Measurements from ENCODE around the gene FARP1. TPM values are rescaled to one million over a fixed set of nuclear protein-coding genes. Genes with fewer than 3 reads are reported as not detected.

The FARP1 gene
- total RNA-seq, 4 donors from 2014 or later: 21.2 to 56.5 (median 35.1) TPM

DNA sequence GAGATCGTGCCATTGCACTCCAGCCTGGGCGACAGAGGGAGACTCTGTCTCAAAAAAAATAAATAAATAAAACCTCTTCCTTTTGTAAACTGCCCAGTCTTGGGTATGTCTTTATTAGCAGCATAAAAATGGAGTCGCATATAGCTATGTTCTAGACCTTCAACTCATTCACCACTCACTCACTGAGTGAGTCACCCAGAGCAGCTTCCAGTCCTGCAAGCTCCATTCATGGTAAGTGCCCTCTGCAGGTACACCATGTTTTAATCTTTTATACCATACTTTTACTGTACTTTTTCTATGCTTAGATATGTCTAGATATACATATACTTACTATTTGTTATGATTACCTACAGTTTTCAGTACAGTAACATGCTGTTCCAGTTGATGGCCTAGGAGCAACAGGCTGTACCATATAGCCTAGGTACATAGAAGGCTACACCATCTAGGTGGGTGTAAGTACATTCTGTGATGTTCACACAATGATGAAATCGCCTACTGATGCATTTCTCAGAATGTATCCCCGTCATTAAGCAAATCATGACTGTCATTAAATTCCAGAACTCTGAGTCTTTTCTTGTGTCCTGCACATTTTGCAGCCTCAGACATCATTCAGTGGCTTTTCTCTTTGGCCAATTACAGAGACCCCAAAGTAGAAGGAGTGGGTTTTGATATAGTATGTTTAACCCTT, 13.7 kb upstream of the FARP1 start:
- intact Hi-C loops (cut with DNase I): no loop called here
- Histone ChIP-seq H3K27ac (replicated peaks in 1 of 4) (no peak overlapping the region), H3K4me1 (no peaks in the 10 kb centered on the region), H3K4me3 (no peak overlapping the region), H3K9me3 (no peaks in the 10 kb centered on the region), H3K27me3 (no peaks in the 10 kb centered on the region), H3K36me3 (no peaks in the 10 kb centered on the region)
- TF ChIP-seq POLR2A (IDR thresholded peaks at IDR 0.05; ENCODE audit: low read depth) (no peak), EP300 (IDR thresholded peaks at IDR 0.05) (no peak), POLR2AphosphoS5 (IDR thresholded peaks at IDR 0.05) (no peak)
- TF ChIP-seq, protein P1, sequence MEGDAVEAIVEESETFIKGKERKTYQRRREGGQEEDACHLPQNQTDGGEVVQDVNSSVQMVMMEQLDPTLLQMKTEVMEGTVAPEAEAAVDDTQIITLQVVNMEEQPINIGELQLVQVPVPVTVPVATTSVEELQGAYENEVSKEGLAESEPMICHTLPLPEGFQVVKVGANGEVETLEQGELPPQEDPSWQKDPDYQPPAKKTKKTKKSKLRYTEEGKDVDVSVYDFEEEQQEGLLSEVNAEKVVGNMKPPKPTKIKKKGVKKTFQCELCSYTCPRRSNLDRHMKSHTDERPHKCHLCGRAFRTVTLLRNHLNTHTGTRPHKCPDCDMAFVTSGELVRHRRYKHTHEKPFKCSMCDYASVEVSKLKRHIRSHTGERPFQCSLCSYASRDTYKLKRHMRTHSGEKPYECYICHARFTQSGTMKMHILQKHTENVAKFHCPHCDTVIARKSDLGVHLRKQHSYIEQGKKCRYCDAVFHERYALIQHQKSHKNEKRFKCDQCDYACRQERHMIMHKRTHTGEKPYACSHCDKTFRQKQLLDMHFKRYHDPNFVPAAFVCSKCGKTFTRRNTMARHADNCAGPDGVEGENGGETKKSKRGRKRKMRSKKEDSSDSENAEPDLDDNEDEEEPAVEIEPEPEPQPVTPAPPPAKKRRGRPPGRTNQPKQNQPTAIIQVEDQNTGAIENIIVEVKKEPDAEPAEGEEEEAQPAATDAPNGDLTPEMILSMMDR (IDR thresholded peaks at IDR 0.05): no peak
- DNase-seq (ENCODE audit: extremely low spot score): no peak
- whole genome bisulfite sequencing: 88% methylated on average over 5 of the region's 5 CpGs

- WGBS: 83% methylated on average over 3 of the region's 3 CpGs
- no peak for TF ChIP-seq EP300 (IDR thresholded peaks at IDR 0.05)
- no peak for TF ChIP-seq POLR2AphosphoS5 (IDR thresholded peaks at IDR 0.05)
- no peak for TF ChIP-seq POLR2A (IDR thresholded peaks at IDR 0.05; ENCODE audit: low read depth)
- TF ChIP-seq, protein P1 (IDR thresholded peaks at IDR 0.05): no peak
Measured at GRCh38 chr13:98133946-98134345, 8.9 kb upstream of the FARP1 start.

GRCh38 chr13:98134901-98135300, 8.0 kb upstream of the FARP1 start:
- Histone ChIP-seq H3K4me3 (no peak overlapping the region), H3K27me3 (no peaks in the 10 kb centered on the region), H3K4me1 (no peaks in the 10 kb centered on the region), H3K27ac (replicated peaks in 1 of 4) (no peak overlapping the region), H3K36me3 (no peaks in the 10 kb centered on the region), H3K9me3 (no peaks in the 10 kb centered on the region)
- no peak for DNase-seq (ENCODE audit: extremely low spot score)
- TF ChIP-seq POLR2AphosphoS5 (IDR thresholded peaks at IDR 0.05): no peak
- no peak for TF ChIP-seq EP300 (IDR thresholded peaks at IDR 0.05)
- WGBS: 100% methylated on average over 1 of the region's 1 CpG
- intact Hi-C loops (cut with DNase I): no loop called here

More at GRCh38 chr13:98133946-98134345, 8.9 kb upstream of the FARP1 start:
- intact Hi-C loops (cut with DNase I): no loop called here
- Histone ChIP-seq H3K36me3 (no peaks in the 10 kb centered on the region), H3K4me1 (no peaks in the 10 kb centered on the region), H3K9me3 (no peaks in the 10 kb centered on the region), H3K27me3 (no peaks in the 10 kb centered on the region), H3K27ac (replicated peaks in 1 of 4) (no peak overlapping the region), H3K4me3 (no peak overlapping the region)
- DNase-seq (ENCODE audit: extremely low spot score): no peak

DNA sequence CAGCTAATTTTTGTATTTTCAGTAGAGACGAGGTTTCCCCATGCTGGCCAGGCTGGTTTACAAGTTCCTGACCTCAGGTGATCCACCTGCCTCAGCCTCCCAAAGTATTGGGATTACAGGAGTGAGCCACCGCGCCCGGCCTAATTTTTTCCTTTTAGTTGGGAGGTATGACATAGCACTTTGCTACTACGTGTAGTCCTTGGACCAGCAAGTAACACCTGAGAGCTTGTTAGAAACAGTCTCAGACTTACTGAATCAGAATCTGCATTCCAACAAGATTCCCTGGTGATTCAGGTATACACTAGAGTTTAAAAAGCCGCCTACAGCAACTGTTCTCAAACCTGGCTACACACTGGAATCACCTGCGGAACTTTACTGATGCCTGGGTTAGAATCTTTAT, 1.8 kb upstream of the FARP1 start:
- Histone ChIP-seq H3K4me3 (no peak overlapping the region), H3K27ac (replicated peaks in 1 of 4) (no peak overlapping the region), H3K4me1 (peaks cover 19 to 31% (median 29%) of the 10 kb centered on the region in 4 donors), H3K36me3 (no peaks in the 10 kb centered on the region), H3K27me3 (no peaks in the 10 kb centered on the region), H3K9me3 (no peaks in the 10 kb centered on the region)
- no peak for TF ChIP-seq POLR2AphosphoS5 (IDR thresholded peaks at IDR 0.05)
- TF ChIP-seq, protein P1 (IDR thresholded peaks at IDR 0.05): no peak
- TF ChIP-seq EP300 (IDR thresholded peaks at IDR 0.05): no peak
- TF ChIP-seq POLR2A (IDR thresholded peaks at IDR 0.05; ENCODE audit: low read depth): no peak
- WGBS: 95% methylated on average over 7 of the region's 7 CpGs
- intact Hi-C loops (cut with DNase I): loop anchor here (5.0 to 10.0 kb wide), 3 partner anchors 164 to 294 kb away; no protein-coding TSS in a partner anchor
- DNase-seq (ENCODE audit: extremely low spot score): no peak

DNA sequence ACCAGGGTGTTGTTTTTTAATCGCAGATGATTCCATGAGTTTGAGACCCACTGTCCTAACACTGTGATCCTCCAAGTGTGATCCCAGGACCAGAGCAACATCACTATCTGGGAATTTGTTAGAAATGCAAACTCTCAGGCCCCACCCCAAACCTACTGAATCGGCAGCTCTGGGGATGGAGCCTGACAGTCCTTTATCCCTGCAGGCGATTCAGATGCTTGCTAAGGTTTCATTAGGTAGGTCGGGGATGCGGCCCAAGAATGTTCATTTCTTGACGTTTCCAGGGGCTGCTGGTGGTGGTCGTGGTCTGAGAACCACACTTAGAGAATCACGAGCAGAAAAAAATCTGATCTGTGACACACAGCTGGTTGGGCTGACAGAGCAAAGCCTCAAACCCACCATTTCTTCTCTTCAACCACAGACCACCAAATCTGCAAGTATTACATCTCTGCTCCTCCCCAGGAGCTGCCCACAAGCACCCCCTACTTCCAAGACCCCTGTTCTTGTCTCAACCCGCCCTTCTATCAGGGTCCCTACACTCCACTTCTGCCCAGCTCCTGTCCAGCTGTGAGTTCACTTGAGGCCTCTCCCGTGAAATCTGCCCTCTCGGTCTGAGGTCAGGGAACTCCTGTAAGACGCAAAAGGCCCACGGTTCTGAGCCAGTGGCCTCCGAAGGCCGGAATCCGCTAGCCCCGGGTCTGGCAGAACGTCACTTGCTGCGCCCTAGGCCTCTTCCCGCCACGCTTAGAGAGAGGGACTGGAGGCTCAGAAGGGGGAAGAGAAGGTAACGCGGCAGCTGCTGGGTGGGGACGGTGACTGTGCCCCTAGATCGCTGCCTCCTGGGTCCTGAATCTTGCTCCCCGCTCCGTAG, 1.1 kb upstream of the FARP1 start:
- peak overlapping the region; percentile 87 to 94 (median 88) for H3K4me3 ChIP-seq
- TF ChIP-seq POLR2A (IDR thresholded peaks at IDR 0.05; ENCODE audit: low read depth) (no peak), POLR2AphosphoS5 (IDR thresholded peaks at IDR 0.05) (no peak), EP300 (IDR thresholded peaks at IDR 0.05) (no peak)
- TF ChIP-seq, protein P1 (IDR thresholded peaks at IDR 0.05): no peak
- peaks cover 19 to 31% (median 29%) of the 10 kb centered on the region in 4 donors for H3K4me1 ChIP-seq
- H3K36me3 ChIP-seq: no peaks in the 10 kb centered on the region
- WGBS: 56% methylated on average over 22 of the region's 27 CpGs
- DNase-seq (ENCODE audit: extremely low spot score): no peak
- intact Hi-C loops (cut with DNase I): loop anchor here (5.0 to 10.0 kb wide), 3 partner anchors 163 to 293 kb away; no protein-coding TSS in a partner anchor
- no peaks in the 10 kb centered on the region for H3K27me3 ChIP-seq
- no peaks in the 10 kb centered on the region for H3K9me3 ChIP-seq
- H3K27ac ChIP-seq (replicated peaks in 1 of 4): peak overlapping the region; percentile 59 to 75 (median 70)

Data from esophagus muscularis mucosa (tissue), 4 donors.